Ishikawa (cell line): ENCODE results near the gene SPP2.

Experiments
- CREB1 ChIP-seq: IDR thresholded peaks from 2 replicates; pipeline ENCODE4 v1.6.1; 2012; ENCODE audit warnings: low read depth
- MAX ChIP-seq: IDR thresholded peaks from 2 replicates; pipeline ENCODE4 v1.6.1; 2012
- NFIC ChIP-seq: IDR thresholded peaks from 2 replicates; pipeline ENCODE4 v1.6.1; 2012
- RAD21 ChIP-seq: IDR thresholded peaks from 2 replicates; pipeline ENCODE4 v1.6.1; 2012; ENCODE audit warnings: low read depth
- USF1 ChIP-seq: IDR thresholded peaks from 2 replicates; pipeline ENCODE4 v1.6.1; 2012
- YY1 ChIP-seq: IDR thresholded peaks from 2 replicates; pipeline ENCODE4 v1.6.1; 2012; ENCODE audit warnings: low read depth

GRCh38 chr2:234050455-234051135 lies at the start of gene SPP2:
- TF ChIP-seq NFIC (no peak), CREB1 (no peak), MAX (no peak), YY1 (no peak), RAD21 (no peak), USF1 (no peak)
